GOT3 (cell line): ENCODE data around the gene YTHDC2.

Source experiments
- DNase-seq: peaks from one replicate; lab custom pipeline; 2025; ENCODE audit warnings: mixed read lengths; lab: John Stamatoyannopoulos, UW

Gene YTHDC2

DNA sequence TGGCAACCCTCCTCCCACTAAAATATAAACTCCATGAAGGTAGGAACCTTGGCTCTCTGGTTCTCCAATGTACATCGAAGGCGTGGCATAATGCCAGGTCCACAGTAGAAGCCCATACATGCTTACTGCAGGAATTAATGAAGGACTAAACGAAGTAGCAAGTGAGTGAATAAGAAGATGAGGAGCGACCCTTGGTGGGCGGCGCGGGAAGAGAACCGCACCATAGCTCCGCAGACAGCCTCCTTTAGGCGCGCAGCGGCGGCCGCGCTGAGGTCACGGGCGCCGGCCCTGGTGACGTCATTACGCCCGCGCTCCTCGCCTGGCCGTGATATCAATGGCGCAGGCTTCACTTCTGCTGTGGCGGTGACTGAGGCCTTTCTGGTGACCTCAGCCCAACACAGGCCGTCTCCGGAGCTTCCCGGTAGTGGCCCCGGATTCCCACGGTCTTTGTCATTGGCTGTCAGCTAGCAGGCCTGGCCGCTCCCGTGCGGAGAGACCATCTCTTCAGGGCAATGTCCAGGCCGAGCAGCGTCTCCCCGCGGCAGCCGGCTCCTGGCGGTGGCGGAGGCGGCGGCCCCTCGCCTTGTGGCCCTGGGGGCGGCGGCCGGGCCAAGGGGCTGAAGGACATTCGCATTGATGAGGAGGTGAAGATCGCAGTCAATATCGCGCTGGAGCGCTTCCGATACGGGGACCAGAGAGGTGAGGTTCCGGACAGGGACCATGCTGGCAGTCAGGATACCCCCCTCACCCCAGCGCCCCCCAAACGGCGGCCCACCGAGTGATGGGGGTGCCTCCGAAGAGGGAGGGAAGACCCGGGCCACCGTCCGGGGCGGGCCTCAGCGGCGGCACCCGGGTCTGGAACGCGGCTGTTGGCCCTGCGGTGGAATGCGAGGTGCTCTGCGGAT lies at the start of gene YTHDC2:
Gene YTHDC2 (plus strand): TSS at position 311 of the 905 bp plus-strand sequence. CDS start 202 bp downstream, at position 513.
- DNase-seq: peak; percentile 78

DNA sequence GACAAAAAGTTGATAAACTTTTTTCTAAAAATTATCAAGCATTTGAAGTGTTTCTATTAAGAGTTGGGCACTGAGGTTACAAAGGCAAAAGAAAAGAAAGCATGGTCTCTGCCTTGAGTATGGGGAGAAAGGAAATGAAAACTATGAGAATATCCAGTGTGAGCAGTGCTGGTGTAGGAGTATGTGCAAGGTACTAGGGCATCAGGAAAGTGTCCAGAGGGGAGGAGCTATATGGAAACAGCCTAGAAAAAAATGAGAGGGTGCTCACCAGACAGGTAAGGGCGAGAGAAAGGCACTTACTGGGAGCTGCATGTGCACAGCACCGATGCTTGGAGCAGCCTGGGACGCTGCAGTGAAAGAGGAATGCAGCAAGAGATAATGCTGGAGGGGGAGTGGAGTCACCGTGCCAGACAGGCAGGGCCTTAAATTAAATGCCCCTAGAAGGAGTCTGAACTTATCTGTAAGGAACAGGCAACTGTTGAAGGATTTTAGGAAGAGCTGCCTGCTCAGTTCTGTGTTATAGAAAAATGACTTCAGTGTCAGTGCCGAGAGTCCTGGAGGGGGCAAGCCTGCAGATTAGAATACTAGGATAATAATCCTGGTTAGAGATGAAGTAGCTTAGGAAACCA lies 39.3 kb upstream of the YTHDC2 start:
- no peak for DNase-seq

DNA sequence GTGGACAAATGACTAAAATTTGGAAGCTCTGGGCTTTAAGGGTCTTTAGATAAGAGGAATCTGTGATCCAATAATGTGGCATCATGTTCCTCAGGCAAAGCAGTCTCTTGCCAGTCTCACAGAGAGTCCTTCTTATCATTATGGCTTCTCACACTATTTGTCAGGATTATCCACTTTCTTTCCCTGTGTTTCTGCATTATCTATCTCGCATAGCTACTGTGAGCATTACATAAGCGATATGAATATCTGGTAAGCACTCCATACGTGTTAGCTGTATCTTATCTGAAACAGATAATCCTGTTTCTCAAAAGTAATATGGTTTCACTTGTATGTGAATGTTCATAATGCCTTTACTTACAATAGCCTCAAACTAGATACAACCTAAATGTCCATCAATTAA lies 34.8 kb upstream of the YTHDC2 start:
- DNase-seq: no peak

DNA sequence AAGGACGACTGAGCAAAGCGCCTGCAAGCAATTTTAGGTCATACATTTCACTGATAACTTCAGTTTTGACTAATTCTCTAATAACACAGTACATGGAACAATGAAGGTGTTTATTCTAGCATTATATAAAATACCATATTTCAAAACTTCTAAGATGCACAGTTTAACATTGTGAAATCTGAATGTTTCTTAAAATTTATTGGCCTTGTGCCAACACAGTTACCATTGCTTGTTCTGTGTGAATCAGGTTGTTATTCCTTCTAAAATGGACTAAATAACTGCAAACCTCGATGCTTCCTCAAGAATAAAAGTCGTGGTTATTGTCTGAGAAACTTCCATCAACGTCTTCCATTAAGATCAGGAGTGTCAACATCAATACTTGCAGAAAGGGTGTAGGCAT lies 33.3 kb upstream of the YTHDC2 start:
- DNase-seq: no peak

DNA sequence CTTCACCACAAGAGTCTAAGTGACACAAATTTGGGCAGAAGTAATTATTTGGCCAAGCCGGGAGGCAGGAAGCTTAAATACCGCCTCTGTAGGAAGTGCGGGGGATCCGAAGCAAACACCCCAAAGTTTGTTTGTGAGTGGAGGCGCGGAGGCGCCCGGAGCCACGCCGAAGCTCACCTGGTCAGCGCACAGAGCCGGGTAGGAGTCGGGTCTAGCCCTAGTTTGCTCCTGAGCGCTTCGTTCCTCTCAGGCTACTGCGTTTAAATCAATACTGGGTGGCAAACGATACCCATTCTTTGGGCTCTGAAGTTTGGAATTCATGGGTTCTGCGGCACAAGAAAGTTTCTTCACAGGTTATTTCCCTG lies 26.1 kb upstream of the YTHDC2 start:
- DNase-seq: no peak

DNA sequence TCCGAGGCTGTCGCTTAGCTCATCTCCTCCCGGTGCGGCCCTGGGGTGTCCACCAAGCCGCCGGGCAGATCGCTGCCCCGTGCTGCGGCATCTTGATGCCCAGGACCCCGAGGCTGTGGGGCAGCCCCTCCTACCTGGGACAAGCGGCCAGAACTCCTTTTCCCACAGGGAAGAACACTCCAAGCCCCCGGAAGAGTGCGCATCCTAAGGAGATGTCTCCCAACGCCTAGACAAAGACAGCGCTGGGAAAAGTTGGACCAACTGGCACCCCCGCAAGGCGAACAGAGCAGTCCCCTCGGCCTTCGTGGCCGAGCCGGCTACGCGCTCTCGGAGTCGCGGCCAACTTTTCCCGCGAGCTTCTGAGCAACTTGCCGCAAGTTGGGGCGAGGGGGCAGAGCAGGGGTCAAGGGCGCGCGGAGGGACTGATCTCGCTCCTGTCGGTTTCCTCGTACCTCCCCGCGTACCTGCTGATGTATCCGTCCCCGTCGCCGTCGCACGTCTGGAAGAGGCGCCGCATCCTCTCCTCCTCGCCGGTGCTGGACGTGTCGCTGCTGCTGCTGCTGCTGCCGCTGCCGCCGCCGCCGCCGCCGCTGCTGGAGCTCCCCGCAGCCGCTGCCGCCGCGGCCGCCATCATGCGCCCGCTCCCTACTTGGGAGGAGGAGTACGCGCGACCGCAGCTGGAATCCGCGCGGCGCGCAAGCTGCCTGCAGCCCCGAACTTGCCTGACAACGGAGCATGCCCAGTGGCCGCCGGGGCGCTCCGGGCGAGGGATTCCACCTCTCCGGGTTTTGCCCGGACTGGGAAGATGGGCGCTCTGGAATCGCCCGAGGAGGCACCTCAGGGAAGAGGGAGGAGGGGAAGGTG lies 25.5 kb upstream of the YTHDC2 start, which contains the start of gene MCC:
Gene MCC (minus strand): TSS at position 673 of the 864 bp plus-strand sequence.
- peak; percentile 82 for DNase-seq

DNA sequence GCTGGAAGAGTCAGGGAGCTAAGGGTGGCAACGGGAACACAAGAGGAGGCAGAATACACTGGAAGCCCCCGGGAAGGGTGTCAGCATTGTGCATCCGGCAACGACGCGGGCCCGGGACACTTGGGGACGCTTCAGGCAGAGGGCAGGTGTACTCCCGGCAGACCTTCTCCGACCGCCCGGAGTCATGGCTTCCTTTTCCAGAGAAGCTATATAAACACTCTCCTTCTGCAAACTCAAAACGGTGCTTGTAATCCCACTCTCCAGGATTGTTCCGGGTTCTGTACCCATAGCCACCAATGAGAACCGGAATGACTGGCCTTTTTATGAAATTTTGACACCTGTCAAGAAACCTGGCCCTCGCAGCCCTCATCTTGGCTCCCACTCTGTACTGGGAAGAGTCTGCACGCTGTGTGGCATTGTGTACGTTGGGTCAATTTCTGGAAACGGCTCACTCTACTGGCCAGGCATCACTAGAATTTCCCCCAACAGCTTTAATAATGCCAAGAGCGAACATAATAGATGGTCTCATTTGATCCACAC lies 24.8 kb upstream of the YTHDC2 start:
- DNase-seq: no peak

DNA sequence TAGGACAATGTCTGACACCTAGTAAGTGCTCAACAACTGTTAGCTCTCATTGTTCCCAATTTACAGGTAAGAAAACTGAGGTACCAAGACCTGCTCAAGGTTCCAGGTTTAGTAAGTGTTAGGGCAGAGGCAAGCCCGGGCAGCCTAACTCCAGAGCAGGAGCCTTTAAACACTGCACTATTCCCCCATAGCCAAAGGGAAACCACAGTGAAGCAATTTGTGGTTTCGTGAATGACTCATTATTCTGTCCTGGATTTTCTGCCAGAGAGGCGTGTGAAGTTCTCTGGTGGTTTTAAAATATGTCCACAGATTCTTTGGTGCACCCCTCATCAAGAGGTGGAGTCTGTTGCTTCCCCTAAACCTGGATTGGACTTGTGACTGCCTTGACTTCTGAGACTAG lies 24.2 kb upstream of the YTHDC2 start:
- DNase-seq: peak; percentile 49

DNA sequence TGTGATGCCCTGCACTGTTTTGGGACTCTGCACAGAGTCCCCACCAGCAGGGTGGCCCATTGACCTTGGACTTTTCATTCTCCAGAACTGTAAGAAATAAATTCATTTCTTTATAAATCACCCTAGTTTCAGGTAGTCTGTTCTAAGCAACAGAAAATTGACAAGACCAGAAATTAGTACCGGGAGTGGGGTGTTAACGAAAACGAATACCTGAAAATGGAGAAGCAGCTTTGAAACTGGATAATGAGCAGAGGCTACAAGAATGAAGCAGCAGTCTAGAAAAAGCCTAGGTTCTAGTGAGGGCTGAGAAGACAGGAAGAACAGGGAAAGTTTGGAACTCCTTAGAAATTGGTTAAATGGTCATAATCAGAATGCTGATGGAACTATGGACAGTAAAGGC lies 23.2 kb upstream of the YTHDC2 start:
- no peak for DNase-seq

DNA sequence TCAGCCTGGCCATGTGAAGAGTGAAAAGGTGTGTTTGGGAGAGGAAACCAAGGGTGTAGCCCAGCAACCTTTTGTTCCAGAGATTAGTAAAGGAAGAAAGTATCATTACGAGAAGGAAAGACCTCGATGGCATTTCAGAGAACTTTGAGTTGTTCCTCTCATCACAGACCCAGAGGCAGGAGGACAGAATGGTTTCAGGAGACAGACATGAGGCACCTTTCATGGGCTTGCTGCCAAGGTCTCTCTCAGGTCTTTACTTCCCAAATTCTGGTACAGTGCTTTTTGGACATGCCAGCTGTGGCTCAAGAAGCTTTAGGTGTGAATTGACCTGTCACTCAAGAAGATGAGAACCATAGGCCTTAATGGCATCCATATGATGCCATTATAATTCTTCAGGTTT lies 22.5 kb upstream of the YTHDC2 start:
- DNase-seq: no peak

DNA sequence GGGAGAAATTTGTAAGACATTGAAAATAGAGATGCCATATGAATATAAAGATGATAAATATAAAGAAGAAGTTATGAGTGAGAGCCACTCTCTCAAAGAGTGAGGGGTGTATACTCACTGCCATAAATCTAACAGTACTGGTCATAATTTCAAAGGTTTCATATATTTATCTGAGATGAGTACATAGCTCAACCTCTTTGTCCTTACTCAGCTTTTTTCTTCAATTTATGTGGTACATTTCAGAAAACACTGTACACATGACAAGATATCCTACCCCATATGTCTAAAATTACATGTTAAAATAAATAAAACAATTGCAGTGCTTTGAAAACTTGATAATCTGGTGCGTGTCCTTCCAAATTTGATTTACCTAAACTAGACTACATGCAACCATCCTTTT lies 20.0 kb upstream of the YTHDC2 start:
- DNase-seq: no peak

DNA sequence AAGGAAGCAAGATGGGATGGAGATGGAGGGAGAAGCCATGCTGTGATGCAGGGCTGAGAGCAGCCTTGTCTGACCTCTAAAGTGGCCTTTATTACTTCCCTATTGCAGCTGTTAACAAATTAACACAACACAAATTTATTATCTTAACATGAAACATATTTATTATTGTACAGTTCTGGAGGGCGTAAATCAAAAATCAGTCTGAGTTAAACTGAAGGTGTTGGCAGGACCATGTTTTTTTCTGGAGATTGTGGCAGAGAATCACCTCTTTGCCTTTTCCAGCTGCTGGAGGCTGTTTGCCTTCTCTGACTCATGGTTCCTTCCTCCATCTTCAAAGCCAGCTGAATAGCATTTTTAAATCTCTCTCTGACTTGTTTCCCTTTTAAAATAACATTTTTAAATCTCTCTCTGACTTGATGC lies 18.1 kb upstream of the YTHDC2 start:
- no peak for DNase-seq

DNA sequence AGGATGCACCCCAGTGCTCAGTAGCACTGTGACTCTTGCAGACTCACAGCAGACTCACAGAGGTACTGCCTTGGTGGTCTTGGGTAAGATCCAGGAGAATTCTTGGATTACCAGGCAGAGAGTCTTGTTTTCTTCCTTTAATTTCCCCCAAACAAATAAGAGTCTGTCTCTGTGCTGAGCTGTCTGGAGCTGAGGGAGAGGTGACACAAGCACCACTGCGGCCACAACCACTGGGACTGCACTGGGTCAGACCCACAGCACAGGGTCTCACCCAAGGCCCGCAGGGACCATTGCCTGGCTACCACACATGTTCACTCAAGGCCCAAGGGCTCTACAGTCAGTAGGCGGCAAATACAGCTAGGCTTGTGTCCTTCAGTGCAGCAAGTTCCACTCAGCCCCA lies 11.4 kb upstream of the YTHDC2 start:
- no peak for DNase-seq

DNA sequence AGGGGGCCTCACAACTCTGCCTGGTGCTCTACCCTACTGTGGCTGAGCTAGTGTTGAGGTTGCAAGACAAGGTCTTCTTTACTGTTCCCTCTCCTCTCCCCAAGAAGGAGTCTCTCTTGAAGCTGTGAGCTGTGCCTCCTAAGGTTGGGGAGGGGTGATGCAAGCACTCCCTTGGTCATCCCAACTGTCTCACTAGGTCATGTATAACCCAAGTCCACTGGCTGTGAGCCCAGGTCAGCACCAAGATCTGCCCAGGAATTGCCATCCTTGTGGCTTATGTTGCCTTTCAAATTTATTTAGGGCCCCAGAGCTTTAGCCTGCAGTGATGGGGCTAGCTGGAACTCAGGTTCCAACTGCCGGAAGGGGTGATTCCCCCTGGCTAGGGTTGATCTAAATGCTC lies 10.3 kb upstream of the YTHDC2 start:
- no peak for DNase-seq

DNA sequence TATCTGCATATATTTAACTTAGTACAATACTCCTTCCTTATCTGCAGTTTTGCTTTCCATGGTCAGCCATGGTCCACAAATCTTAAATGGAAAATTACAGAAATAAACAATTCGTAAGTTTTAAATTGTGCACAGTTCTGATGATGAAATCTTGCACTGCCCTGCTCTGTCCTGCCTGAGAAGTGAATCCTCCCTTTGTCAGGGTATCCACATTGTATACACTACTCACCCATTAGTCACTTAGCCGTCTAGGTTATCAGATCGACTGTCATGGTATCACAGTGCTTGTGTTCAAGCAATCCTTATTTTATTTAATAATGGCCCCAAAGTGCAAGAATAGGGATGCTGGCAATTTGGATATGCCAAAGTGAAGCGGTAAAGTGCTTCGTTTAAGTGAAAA lies 8.3 kb upstream of the YTHDC2 start:
- DNase-seq: no peak

DNA sequence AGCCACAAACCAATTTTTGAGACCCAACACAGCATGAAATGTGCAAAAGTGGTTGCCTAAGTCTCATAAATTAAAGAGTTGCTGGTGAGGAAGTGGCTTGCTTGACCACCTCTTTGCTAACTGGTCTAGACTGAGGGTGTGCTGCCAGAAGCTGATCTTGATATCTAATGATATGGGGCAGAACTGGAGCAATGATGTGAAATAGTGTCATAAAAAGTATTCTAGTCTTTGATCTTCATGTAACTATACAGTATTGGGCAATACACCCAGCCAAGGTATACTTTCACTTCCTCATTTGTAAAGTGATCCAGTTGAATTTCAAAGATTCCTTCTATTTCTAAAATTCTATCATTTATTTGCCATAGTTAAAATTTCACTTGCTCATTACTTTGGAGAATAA lies 5.9 kb upstream of the YTHDC2 start:
- no peak for DNase-seq

DNA sequence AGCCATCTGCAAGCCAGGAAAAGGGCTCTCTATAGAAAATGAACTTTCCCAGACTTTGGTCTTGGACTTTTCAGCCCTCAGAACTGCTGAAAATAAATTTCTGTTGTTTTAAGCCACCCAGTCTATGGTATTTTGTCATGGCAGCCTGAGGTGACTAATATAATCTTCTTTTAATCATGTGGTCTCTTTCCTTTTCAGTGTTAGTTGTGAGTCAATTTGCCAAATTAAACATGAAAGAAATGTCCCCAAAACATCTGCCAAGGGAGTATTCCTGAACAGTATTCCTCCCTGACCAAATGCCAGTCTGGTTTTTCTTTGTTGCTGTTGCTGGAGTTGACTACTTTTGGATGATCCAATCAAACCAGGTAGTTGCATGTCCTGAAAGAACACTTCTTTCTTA lies 4.7 kb upstream of the YTHDC2 start:
- DNase-seq: no peak

DNA sequence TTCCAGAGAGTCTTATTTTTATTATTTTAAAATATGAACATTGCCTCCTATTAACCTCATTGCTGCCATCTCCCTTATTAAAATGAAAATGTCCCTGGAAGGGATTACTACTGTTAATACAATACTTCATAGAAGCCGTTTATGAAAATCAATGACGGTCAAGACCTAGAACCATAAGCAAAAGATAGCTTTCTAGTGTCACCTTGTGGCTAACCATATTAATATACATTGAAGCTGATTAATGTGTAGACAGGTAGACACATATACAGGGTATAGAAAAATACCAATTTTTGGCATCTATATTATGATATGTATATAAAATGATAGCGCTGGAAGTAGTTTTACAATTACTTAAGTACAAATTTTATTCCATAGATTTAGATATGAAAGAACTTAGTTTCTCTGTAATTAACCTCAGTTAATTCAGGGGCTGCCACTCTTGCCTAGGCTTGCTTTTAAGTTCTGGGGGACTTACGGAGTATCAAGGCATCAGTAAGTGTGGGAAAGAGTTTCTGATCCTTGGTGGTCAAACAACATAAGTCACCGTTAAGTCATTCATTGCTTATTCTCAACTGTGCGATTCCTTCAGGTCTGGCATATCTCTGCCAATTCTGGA lies 2.5 kb upstream of the YTHDC2 start:
- DNase-seq: no peak

DNA sequence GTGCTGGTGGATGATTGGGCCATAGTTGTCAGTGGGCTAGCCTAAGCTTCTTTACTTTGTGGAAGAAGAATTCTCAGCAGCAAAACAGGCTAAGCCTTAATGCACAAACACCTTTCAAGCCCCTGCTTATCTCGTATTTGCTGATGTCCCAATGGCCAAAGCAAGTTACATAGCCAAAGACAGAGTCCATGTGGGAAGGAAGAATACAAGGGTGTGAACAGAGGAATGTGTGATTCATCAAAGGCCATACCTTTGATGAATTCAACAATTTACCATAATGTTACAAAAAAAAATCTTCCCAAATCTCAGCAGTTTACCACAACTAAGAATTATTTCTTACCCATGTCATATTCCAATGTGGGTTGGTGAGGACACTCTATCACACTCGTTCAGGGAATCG lies 1.2 kb upstream of the YTHDC2 start:
- no peak for DNase-seq

DNA sequence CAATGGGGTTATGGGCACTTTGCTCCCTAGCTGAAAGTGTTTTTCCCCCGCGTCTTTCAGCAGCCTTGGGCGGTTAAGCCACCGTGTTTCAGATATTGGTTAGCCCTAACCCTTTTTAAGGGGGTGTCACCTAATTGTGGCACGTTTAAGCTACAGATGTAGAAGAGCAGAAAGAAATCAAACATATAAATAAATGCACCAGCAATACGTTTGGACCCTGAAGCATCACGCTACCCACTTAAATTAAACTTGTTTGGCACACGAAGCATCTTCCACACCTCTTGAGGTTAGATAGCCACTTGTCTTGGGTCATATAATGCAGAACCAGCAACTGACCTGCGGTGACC lies 768 bp downstream of the YTHDC2 start:
- no peak for DNase-seq

DNA sequence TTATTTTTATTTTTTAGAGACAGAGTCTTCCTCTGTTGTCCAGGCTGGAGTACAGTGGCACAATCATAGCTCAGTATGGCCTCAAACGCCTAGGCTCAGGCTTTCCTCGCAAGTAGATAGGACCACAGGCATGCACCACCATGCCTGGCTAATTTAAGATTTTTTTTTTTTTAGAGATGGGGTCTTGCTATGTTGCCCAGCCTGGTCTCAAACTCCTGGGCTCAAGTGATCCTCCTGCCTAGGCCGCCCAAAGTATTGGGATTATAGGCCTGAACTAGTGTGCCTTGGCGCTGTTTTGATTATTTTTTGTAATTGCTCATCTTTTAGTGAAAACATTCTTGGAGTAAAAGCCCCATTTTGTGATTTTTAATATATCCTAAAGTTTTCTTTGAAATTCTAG lies 5.4 kb downstream of the YTHDC2 start:
- DNase-seq: no peak

DNA sequence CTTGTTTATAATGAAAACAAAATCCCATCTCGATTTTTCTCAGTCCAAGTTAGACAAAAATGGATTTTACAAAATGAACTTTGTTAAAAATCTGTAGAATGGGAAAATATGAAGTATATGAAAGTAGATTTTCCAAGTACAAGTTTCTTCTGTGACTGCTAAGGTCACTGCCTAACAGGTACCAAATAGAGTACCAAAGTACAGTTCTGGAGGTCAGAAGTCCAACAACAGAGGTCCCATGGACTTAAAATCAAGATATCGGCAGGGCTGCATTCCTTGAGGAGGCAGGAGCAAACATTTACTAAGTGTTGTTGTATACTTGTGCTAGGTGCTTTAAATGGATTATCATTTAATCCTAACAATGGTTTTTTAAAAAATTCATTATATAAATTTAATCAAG lies 5.9 kb downstream of the YTHDC2 start:
- no peak for DNase-seq
